K562 (cell line): ENCODE results near the gene ZNRF1. TPM values are rescaled to one million over a fixed set of nuclear protein-coding genes. Genes with fewer than 3 reads are reported as not detected.

Source experiments
- polyA plus RNA-seq, 8 experiments: library from polyadenylated mRNA; depleted of rRNA in 4 of 8; stranded (reverse) in 5 of 8; unstranded in 3 of 8; fragments of >200 nt; fragmentation: Nextera tagmentation in 2 of 8; fragmentation: Illumina TruSeq in 1 of 8; extraction: Ambion mirVana in 2 of 8; extraction: Trizol in 1 of 8; gene quantifications; 2 replicates each; pipeline versions ENCODE4 v1.2.1 to v1.2.3, GENCODE V29; 2011 to 2014; ENCODE audit warnings: inconsistent platforms in 1 of 8, missing spikeins in 1 of 8
- total RNA-seq, 7 experiments: library from RNA; depleted of rRNA in 6 of 7; stranded (reverse); fragments of >200 nt in 6 of 7; fragmentation: Illumina TruSeq in 2 of 7; extraction: Trizol in 2 of 7; gene quantifications; 2 replicates each; pipeline versions ENCODE4 v1.2.1 to v1.2.3, GENCODE V29; 2011 to 2021; ENCODE audit warnings: low replicate concordance in 1 of 7
- TF ChIP-seq, protein P1 (sequence below): fragments of 450-650 bp; IDR thresholded peaks from 2 replicates; pipeline ENCODE4 v1.6.1; 2016; ENCODE audit warnings: mild to moderate bottlenecking, moderate library complexity
- TF ChIP-seq, protein P2 (sequence below): sonication (generic); formaldehyde crosslinking; IDR thresholded peaks from 2 replicates; pipeline ENCODE4 v1.9.0; 2022; ENCODE audit warnings: mild to moderate bottlenecking, missing genetic modification reagents

The ZNRF1 gene
- total and polyA plus RNA-seq, 9 of the 15 experiments (the other 6 are each of a cell fraction or from before 2014, with no cell fraction given), result 9.5 to 37.7 (median 20.0) TPM

DNA sequence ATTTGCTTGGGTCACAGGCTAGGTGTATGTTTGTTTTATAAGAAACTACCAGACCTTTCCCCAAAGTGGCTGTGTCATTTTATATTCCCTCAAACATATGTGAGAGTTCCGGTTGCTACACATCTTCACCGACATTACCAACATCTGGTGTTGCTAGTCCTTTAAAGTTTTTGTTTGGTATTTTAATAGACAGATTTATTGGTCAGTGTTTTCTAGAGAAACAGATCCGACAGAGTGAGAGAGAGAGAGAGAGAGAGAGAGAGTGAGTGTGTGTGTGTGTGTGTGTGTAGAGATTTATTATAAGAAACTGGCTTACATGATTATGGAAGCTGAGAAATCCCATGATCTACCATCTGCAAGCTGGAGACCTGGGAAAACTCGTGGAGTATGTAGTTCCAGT, 86.7 kb downstream of the ZNRF1 start (continued):
- TF ChIP-seq, protein P1, sequence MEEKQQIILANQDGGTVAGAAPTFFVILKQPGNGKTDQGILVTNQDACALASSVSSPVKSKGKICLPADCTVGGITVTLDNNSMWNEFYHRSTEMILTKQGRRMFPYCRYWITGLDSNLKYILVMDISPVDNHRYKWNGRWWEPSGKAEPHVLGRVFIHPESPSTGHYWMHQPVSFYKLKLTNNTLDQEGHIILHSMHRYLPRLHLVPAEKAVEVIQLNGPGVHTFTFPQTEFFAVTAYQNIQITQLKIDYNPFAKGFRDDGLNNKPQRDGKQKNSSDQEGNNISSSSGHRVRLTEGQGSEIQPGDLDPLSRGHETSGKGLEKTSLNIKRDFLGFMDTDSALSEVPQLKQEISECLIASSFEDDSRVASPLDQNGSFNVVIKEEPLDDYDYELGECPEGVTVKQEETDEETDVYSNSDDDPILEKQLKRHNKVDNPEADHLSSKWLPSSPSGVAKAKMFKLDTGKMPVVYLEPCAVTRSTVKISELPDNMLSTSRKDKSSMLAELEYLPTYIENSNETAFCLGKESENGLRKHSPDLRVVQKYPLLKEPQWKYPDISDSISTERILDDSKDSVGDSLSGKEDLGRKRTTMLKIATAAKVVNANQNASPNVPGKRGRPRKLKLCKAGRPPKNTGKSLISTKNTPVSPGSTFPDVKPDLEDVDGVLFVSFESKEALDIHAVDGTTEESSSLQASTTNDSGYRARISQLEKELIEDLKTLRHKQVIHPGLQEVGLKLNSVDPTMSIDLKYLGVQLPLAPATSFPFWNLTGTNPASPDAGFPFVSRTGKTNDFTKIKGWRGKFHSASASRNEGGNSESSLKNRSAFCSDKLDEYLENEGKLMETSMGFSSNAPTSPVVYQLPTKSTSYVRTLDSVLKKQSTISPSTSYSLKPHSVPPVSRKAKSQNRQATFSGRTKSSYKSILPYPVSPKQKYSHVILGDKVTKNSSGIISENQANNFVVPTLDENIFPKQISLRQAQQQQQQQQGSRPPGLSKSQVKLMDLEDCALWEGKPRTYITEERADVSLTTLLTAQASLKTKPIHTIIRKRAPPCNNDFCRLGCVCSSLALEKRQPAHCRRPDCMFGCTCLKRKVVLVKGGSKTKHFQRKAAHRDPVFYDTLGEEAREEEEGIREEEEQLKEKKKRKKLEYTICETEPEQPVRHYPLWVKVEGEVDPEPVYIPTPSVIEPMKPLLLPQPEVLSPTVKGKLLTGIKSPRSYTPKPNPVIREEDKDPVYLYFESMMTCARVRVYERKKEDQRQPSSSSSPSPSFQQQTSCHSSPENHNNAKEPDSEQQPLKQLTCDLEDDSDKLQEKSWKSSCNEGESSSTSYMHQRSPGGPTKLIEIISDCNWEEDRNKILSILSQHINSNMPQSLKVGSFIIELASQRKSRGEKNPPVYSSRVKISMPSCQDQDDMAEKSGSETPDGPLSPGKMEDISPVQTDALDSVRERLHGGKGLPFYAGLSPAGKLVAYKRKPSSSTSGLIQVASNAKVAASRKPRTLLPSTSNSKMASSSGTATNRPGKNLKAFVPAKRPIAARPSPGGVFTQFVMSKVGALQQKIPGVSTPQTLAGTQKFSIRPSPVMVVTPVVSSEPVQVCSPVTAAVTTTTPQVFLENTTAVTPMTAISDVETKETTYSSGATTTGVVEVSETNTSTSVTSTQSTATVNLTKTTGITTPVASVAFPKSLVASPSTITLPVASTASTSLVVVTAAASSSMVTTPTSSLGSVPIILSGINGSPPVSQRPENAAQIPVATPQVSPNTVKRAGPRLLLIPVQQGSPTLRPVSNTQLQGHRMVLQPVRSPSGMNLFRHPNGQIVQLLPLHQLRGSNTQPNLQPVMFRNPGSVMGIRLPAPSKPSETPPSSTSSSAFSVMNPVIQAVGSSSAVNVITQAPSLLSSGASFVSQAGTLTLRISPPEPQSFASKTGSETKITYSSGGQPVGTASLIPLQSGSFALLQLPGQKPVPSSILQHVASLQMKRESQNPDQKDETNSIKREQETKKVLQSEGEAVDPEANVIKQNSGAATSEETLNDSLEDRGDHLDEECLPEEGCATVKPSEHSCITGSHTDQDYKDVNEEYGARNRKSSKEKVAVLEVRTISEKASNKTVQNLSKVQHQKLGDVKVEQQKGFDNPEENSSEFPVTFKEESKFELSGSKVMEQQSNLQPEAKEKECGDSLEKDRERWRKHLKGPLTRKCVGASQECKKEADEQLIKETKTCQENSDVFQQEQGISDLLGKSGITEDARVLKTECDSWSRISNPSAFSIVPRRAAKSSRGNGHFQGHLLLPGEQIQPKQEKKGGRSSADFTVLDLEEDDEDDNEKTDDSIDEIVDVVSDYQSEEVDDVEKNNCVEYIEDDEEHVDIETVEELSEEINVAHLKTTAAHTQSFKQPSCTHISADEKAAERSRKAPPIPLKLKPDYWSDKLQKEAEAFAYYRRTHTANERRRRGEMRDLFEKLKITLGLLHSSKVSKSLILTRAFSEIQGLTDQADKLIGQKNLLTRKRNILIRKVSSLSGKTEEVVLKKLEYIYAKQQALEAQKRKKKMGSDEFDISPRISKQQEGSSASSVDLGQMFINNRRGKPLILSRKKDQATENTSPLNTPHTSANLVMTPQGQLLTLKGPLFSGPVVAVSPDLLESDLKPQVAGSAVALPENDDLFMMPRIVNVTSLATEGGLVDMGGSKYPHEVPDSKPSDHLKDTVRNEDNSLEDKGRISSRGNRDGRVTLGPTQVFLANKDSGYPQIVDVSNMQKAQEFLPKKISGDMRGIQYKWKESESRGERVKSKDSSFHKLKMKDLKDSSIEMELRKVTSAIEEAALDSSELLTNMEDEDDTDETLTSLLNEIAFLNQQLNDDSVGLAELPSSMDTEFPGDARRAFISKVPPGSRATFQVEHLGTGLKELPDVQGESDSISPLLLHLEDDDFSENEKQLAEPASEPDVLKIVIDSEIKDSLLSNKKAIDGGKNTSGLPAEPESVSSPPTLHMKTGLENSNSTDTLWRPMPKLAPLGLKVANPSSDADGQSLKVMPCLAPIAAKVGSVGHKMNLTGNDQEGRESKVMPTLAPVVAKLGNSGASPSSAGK, result no peak
- TF ChIP-seq, protein P2, sequence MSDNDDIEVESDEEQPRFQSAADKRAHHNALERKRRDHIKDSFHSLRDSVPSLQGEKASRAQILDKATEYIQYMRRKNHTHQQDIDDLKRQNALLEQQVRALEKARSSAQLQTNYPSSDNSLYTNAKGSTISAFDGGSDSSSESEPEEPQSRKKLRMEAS (CRISPR knock-in tag), result no peak
